NCI-H345 treated with DMSO at 0.1 percent for 48 hours (cell line): ENCODE measurements around the gene TBXAS1.

Experiments used
- DNase-seq: peaks from one replicate; lab custom pipeline; 2025; ENCODE audit not compliant: unreplicated experiment; lab: John Stamatoyannopoulos, UW

TBXAS1 gene

DNA sequence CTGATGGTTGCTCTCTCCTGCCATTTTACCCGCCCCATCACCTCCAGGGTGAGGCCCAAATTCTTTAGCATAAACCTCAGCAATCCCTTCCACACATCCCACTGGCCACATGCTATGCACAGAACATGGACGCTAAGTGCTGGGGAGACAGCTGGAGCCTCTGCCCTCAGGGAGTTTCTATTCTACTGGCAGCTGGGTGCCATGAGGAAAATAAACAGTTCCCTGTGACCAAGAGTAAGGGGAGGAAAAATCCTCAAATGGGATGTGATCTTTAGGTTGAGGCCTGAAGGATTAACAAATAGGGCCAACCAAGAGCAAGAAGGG, 232.5 kb downstream of the TBXAS1 start:
- DNase-seq: no peak

DNA sequence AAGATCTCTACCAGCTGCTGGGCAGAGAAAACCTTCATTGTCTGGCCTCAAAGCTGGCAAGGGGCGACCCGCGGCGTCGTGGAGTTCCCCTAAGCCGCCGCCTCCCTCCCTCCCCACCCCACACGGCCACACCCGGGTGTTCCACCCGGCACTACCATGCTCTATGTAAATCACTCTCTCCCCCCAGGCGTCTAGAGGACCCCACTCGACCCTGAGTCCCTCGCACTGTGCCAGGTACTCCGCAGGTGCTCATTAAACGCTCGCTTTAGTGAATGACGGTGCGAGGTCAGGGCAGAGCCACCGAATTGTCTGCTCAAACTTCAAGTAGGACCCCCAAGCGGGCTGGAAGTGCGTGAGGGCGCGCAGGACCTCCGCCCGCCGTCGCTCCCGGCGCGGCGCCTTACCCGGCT, 233.1 kb downstream of the TBXAS1 start:
- DNase-seq: peak; percentile 21

DNA sequence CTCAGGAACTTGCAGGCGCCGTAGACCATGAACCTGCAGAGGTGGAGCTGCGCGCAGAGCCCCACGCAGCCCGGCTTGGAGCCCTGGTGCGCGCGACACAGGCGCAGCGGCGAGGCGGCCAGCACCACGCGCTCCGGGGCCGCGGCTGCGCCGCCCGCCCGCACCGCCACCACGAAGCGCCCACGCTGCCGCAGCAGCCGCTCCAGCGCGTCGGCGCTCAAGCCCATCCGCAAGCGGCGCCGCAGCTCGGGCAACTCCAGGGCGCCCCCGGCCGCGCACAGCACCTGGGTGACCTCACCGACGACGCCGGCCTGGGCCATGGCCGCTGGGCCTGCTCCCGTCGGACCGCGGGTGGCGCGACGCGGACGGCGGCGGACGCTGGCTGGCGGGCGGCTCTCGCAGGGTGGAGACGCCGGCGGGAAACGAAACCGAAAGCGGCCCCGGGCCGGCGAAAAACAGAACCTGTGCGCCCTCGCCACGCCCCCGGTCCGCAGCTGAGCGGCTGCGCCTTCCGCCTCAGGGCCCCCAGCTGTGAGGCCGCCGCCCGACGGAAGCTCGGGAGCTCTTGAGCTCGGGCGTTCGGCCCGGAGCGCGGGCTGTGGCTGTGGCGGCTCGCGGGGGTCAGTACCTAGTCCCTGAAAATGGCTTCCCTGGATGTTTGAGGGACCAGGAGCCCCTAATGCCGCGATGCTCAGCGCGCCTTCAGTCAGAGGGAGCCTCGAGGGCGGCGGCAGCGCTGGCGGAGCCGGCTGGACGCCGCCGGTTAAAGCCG, 233.7 kb downstream of the TBXAS1 start, which contains the start of gene PARP12:
Gene PARP12 (minus strand): TSS at position 424 of the 772 bp plus-strand sequence. CDS start 104 bp downstream, at position 320.
- DNase-seq: peak; percentile 41

DNA sequence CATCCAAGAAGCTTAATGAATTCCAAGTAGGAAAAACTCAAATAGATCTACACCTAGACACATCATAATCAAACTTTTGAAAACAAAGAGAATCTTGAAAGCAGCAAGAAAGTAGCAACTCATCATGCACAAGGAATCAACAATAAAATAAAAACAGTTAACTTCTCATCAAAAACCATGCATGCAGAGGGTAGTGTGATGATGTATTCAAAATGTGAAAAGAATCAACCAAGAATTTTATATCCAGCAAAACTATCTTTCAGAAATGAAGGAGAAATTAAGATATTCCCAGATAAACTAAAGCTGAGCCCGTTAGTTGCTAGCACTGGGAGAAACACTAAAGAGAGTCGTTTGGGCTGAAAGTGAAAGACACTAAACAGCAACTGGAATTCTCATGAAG, 238.0 kb downstream of the TBXAS1 start:
- no peak for DNase-seq

DNA sequence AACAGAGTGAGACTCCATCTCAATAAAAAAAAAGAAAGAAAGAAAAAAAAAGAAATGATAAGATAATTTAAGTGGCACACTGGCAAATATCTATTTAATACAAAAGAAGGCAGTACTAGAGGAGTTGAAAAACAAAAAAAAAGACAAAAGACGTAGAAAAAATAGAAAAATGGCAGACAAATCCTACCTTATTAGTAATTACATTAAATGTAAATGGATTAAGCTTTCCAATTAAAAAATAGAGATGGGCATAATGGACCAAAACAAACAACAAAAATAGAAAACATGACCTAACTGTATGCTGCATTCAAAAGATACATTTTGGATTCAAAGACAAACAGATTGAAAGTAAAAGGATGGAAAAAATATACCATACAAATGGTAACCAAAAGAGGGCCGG, 239.0 kb downstream of the TBXAS1 start:
- no peak for DNase-seq

DNA sequence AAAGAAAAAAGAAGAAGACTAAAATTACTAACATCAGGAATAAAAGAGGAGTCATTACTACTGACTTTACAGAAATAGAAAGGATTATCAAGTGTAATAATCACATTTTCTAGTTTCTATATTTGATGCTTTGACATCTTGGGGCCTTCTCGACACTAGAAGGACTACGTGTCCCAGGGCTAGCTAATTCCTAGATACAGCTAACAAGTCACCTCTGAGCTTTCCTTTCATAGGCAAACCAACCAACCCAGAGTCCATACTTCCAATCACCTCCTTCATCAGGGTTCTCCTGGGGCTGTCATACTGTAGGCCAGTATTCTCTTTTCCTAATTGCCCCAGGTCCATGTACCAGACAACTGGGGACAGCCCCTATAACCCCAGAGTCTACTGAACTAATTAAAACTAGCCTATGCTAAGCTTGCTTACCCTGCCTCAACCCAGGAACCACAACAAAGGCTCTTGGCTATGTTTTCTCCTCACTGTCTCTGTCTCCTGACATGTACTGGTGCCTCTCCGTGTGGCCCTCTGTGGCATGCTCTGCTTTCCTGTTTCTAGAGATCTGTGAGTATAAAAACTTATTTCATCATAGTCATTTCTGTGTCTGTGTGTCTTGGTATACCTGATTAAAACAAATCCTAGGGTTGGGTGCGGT, 240.4 kb downstream of the TBXAS1 start:
- no peak for DNase-seq
